ENCODE data around the gene SIN3B.

Gene SIN3B

GRCh38 chr19:16846901-16847300 is 17.7 kb downstream of the SIN3B start:
- Mint-ChIP-seq H3K9me3 (ENCODE audit: low read depth) (no peaks in the 10 kb centered on the region), H3K27me3 (no peaks in the 10 kb centered on the region), H3K4me3 (no peak overlapping the region), H3K27ac (no peak overlapping the region), H3K36me3 (peaks cover 6% of the 10 kb centered on the region), H3K4me1 (ENCODE audit: low read depth) (peaks cover 1% of the 10 kb centered on the region)

- Mint-ChIP-seq H3K4me3 (no peak overlapping the region), H3K36me3 (peaks cover 6% of the 10 kb centered on the region), H3K4me1 (ENCODE audit: low read depth) (peaks cover 1% of the 10 kb centered on the region), H3K9me3 (ENCODE audit: low read depth) (no peaks in the 10 kb centered on the region), H3K27ac (no peak overlapping the region), H3K27me3 (no peaks in the 10 kb centered on the region)
These were observed 18.2 kb downstream of the SIN3B start for GRCh38 chr19:16847430-16847829.

- Mint-ChIP-seq H3K27me3 (no peaks in the 10 kb centered on the region), H3K4me1 (ENCODE audit: low read depth) (no peaks in the 10 kb centered on the region), H3K9me3 (ENCODE audit: low read depth) (no peaks in the 10 kb centered on the region), H3K4me3 (no peak overlapping the region), H3K27ac (no peak overlapping the region), H3K36me3 (peaks cover 6% of the 10 kb centered on the region)
These were observed 20.0 kb downstream of the SIN3B start for GRCh38 chr19:16849168-16849567.

- H3K27ac Mint-ChIP-seq: no peak overlapping the region
- no peaks in the 10 kb centered on the region for H3K4me1 Mint-ChIP-seq (ENCODE audit: low read depth)
- H3K9me3 Mint-ChIP-seq (ENCODE audit: low read depth): no peaks in the 10 kb centered on the region
- peaks cover 6% of the 10 kb centered on the region for H3K36me3 Mint-ChIP-seq
- no peaks in the 10 kb centered on the region for H3K27me3 Mint-ChIP-seq
- H3K4me3 Mint-ChIP-seq: no peak overlapping the region
These were observed 20.9 kb downstream of the SIN3B start for GRCh38 chr19:16850133-16850532.

- Mint-ChIP-seq H3K4me1 (ENCODE audit: low read depth) (no peaks in the 10 kb centered on the region), H3K4me3 (no peak overlapping the region), H3K27ac (no peak overlapping the region), H3K9me3 (ENCODE audit: low read depth) (no peaks in the 10 kb centered on the region), H3K36me3 (peaks cover 6% of the 10 kb centered on the region), H3K27me3 (no peaks in the 10 kb centered on the region)
These were observed 22.0 kb downstream of the SIN3B start for GRCh38 chr19:16851031-16851712.

- Mint-ChIP-seq H3K36me3 (peaks cover 3% of the 10 kb centered on the region), H3K27ac (no peak overlapping the region), H3K9me3 (ENCODE audit: low read depth) (no peaks in the 10 kb centered on the region), H3K27me3 (no peaks in the 10 kb centered on the region), H3K4me3 (no peak overlapping the region), H3K4me1 (ENCODE audit: low read depth) (no peaks in the 10 kb centered on the region)
These were observed 23.9 kb downstream of the SIN3B start for GRCh38 chr19:16853066-16853465.

- Mint-ChIP-seq H3K27ac (no peak overlapping the region), H3K27me3 (no peaks in the 10 kb centered on the region), H3K4me1 (ENCODE audit: low read depth) (no peaks in the 10 kb centered on the region), H3K36me3 (peaks cover 2% of the 10 kb centered on the region), H3K9me3 (ENCODE audit: low read depth) (no peaks in the 10 kb centered on the region), H3K4me3 (no peak overlapping the region)
These were observed 26.9 kb downstream of the SIN3B start for GRCh38 chr19:16856091-16856490.

- H3K36me3 Mint-ChIP-seq: peaks cover 4% of the 10 kb centered on the region
These were observed 30.4 kb downstream of the SIN3B start for GRCh38 chr19:16859626-16860025.

GRCh38 chr19:16860118-16860517 is 30.9 kb downstream of the SIN3B start:
- Mint-ChIP-seq H3K9me3 (ENCODE audit: low read depth) (no peaks in the 10 kb centered on the region), H3K36me3 (peaks cover 4% of the 10 kb centered on the region), H3K4me1 (ENCODE audit: low read depth) (no peaks in the 10 kb centered on the region)

More at GRCh38 chr19:16859626-16860025, 30.4 kb downstream of the SIN3B start:
- H3K9me3 Mint-ChIP-seq (ENCODE audit: low read depth): no peaks in the 10 kb centered on the region
- H3K27ac Mint-ChIP-seq: no peak overlapping the region
- no peak overlapping the region for H3K4me3 Mint-ChIP-seq
- no peaks in the 10 kb centered on the region for H3K4me1 Mint-ChIP-seq (ENCODE audit: low read depth)
- no peaks in the 10 kb centered on the region for H3K27me3 Mint-ChIP-seq

GRCh38 chr19:16861011-16861410 is 31.8 kb downstream of the SIN3B start:
- no peaks in the 10 kb centered on the region for H3K27me3 Mint-ChIP-seq
- no peak overlapping the region for H3K4me3 Mint-ChIP-seq
- H3K27ac Mint-ChIP-seq: no peak overlapping the region
- H3K9me3 Mint-ChIP-seq (ENCODE audit: low read depth): no peaks in the 10 kb centered on the region
- H3K4me1 Mint-ChIP-seq (ENCODE audit: low read depth): no peaks in the 10 kb centered on the region
- peaks cover 4% of the 10 kb centered on the region for H3K36me3 Mint-ChIP-seq

More at GRCh38 chr19:16860118-16860517, 30.9 kb downstream of the SIN3B start:
- H3K27ac Mint-ChIP-seq: no peak overlapping the region
- H3K27me3 Mint-ChIP-seq: no peaks in the 10 kb centered on the region
- H3K4me3 Mint-ChIP-seq: no peak overlapping the region

GRCh38 chr19:16861834-16862233 is 32.6 kb downstream of the SIN3B start:
- Mint-ChIP-seq H3K4me1 (ENCODE audit: low read depth) (no peaks in the 10 kb centered on the region), H3K9me3 (ENCODE audit: low read depth) (no peaks in the 10 kb centered on the region), H3K36me3 (peaks cover 7% of the 10 kb centered on the region), H3K27ac (no peak overlapping the region), H3K27me3 (no peaks in the 10 kb centered on the region), H3K4me3 (no peak overlapping the region)

- Mint-ChIP-seq H3K36me3 (peaks cover 7% of the 10 kb centered on the region), H3K27ac (no peak overlapping the region), H3K27me3 (no peaks in the 10 kb centered on the region), H3K4me3 (no peak overlapping the region), H3K9me3 (ENCODE audit: low read depth) (no peaks in the 10 kb centered on the region), H3K4me1 (ENCODE audit: low read depth) (no peaks in the 10 kb centered on the region)
These were observed 33.7 kb downstream of the SIN3B start for GRCh38 chr19:16862826-16863415.

- Mint-ChIP-seq H3K27ac (no peak overlapping the region), H3K27me3 (no peaks in the 10 kb centered on the region), H3K9me3 (ENCODE audit: low read depth) (no peaks in the 10 kb centered on the region), H3K4me1 (ENCODE audit: low read depth) (no peaks in the 10 kb centered on the region), H3K36me3 (peaks cover 5% of the 10 kb centered on the region), H3K4me3 (no peak overlapping the region)
These were observed 38.0 kb downstream of the SIN3B start for GRCh38 chr19:16867211-16867610.

GRCh38 chr19:16868423-16869130 is 39.4 kb downstream of the SIN3B start:
- Mint-ChIP-seq H3K27ac (no peak overlapping the region), H3K36me3 (peaks cover 5% of the 10 kb centered on the region), H3K9me3 (ENCODE audit: low read depth) (no peaks in the 10 kb centered on the region), H3K27me3 (no peaks in the 10 kb centered on the region), H3K4me3 (no peak overlapping the region), H3K4me1 (ENCODE audit: low read depth) (no peaks in the 10 kb centered on the region)

GRCh38 chr19:16869331-16869972 is 40.3 kb downstream of the SIN3B start:
- Mint-ChIP-seq H3K4me3 (no peak overlapping the region), H3K9me3 (ENCODE audit: low read depth) (no peaks in the 10 kb centered on the region), H3K27ac (no peak overlapping the region), H3K27me3 (no peaks in the 10 kb centered on the region), H3K4me1 (ENCODE audit: low read depth) (peaks cover 7% of the 10 kb centered on the region), H3K36me3 (peaks cover 9% of the 10 kb centered on the region)
